RWPE1 (cell line): ENCODE data around the gene MARK2.

Experiments used
- CTCF ChIA-PET: fragments of 350-600 bp; sonication (Branson Sonifier 250); formaldehyde crosslinking; extraction: SDS; loops from one replicate; lab custom pipeline; 2021; lab: Yijun Ruan, JAX
- POLR2A ChIA-PET: fragments of 400-600 bp; formaldehyde crosslinking; extraction: SDS; loops from one replicate; lab custom pipeline; 2020; ENCODE audit warnings: antibody characterized with exemption; ENCODE audit not compliant: low non-redundant PET; lab: Yijun Ruan, JAX
- DNase-seq: peaks from one replicate; pipeline ENCODE4 v3.0.0; 2012; ENCODE audit warnings: low spot score
- H3K27ac ChIP-seq: fragments of 450-650 bp; 2 replicates; pipeline ENCODE4 v1.5.1; 2017
- CTCF ChIP-seq: fragments of 450-650 bp; conservative IDR thresholded peaks from 2 replicates; pipeline ENCODE4 v1.5.1; 2017; ENCODE audit warnings: low read depth, mild to moderate bottlenecking

MARK2 gene

DNA sequence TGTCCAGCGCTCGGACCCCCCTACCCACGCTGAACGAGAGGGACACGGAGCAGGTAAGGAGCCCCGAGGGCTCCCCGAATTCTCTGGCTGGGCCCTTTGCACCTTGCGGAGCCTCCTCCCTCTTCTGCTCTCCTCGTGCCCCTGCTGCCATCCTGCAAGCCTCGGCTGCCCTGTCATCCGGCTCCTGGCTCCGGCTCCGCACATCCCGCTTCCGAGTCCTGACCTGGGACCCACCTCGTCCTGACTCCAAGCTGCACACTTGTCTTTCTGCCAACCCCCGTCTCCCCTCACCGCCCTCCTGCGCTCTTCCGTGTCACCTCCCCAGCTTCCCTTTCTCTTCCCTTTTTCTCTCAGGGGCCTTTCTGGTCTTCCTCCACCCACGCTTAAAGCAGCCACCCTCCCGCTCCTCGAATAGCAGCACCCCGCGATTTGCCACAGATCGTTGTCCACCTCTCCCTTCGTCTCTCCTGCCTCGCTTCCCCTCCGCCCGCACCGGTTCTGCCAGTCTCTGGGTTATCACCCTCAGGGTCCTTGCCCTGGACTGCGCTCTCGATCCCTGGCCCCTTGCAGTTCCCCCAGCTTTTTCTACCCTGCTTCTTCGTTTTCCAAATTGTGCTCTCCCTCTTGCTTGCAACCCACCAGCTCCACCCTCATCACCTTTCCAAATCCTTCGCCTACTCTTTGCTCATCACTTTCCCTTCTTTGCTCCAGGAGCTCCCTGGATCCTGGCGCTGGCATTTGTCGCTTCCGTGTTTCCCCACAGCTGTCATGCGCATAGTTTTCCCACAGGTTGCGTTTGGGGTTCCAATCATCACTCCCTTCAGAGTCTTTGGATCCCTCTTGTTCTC is 822 bp downstream of the MARK2 start:
- peak overlapping the region; percentile 88 for H3K27ac ChIP-seq
- no peak for TF ChIP-seq CTCF
- ChIA-PET POLR2A (interaction anchor here (0.6 to 1.0 kb wide), 2 partner anchors 29 to 66 kb away, joined by 3 read pairs; no protein-coding TSS in a partner anchor), CTCF (interaction anchor here (0.8 to 5.4 kb wide), 3 partner anchors 67 to 106 kb away, joined by 3 to 48 read pairs (median 3); no protein-coding TSS in a partner anchor)
- no peak for DNase-seq

DNA sequence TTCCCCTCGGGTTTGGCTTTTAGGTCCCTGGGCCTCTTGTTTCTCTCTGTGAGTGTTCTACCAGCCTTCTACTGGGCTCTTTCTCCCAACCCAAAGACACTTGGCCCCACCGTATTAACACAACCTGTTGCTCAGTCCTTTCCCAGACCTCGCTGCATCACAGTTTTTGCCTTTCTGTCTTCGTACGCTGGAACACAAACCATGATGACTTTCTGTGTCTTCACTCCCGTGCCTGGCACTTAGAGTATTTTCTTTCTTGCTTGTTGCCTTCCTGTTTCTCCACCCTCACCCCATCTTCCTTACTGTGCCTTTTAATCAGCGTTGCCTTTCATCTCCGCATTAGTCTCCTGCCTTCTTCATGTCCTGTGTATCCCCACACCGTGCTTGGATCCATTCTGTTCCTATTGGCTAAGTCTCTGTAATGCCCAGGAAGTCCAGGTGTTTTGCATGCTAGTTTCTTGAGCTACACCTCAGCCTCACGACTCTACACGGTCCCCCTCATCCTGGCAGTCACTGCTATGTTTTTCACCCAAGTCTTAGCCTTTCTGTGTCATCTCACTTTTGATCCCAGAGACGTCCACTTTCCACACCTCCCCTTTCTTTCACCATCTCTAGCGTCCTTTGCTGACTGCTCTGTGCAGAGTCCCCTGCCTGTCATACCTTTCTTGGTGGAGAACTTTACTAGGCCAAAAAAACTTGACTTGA is 1.6 kb downstream of the MARK2 start:
- no peak for TF ChIP-seq CTCF
- POLR2A ChIA-PET = interaction anchor here (1.0 kb wide), 1 partner anchor 28 kb away, joined by 3 read pairs; no protein-coding TSS in a partner anchor
- CTCF ChIA-PET = no interaction called here
- no peak for DNase-seq
- peak overlapping the region; percentile 88 for H3K27ac ChIP-seq

DNA sequence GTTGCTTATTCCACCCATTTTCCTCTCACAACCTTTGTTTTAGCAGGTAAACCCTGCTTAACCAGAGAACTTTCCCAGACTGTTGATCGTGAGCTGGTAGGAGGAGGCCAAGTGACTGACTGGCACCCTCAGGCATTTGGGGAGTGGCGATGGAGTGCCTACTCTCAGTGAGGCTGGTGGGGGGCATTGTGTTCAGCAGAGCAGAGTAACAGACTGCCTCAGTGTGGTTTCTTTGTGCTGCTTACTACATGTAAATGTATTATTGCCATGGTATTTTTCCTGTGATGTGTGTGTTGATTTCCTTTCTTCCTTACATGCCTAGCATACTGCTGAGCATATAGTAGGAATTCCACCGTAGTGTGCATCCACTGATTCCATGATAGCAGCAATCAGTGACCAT is 2.6 kb downstream of the MARK2 start:
- POLR2A ChIA-PET = no interaction called here
- DNase-seq = peak; percentile 44
- TF ChIP-seq CTCF = no peak
- CTCF ChIA-PET = interaction anchor here (0.6 kb wide), 1 partner anchor 206 kb away, joined by 3 read pairs; no protein-coding TSS in a partner anchor
- H3K27ac ChIP-seq = peak overlapping the region; percentile 43; the same call in 1 of the 2 replicates

GRCh38 chr11:63843041-63843440 is 4.1 kb downstream of the MARK2 start:
- ChIA-PET POLR2A (interaction anchor here (0.5 to 0.6 kb wide), 2 partner anchors 35 to 1169 kb away, joined by 4 to 6 read pairs; no protein-coding TSS in a partner anchor), CTCF (interaction anchor here (0.6 to 1.1 kb wide), 2 partner anchors 102 to 158 kb away, joined by 3 read pairs; no protein-coding TSS in a partner anchor)
- no peak for TF ChIP-seq CTCF
- 0 out of 2 replicates have a peak overlapping the region, but pooled peaks have one; percentile 33 for H3K27ac ChIP-seq
- no peak for DNase-seq

GRCh38 chr11:63844836-63845235 is 5.9 kb downstream of the MARK2 start:
- ChIA-PET CTCF (interaction anchor here (1.0 kb wide), 1 partner anchor 77 kb away, joined by 3 read pairs; the partner anchor contains the start of gene ZFTA), POLR2A (interaction anchor here (0.8 kb wide), 1 partner anchor 12 kb away, joined by 3 read pairs; no protein-coding TSS in a partner anchor)
- DNase-seq = no peak
- peak overlapping the region; percentile 59 for H3K27ac ChIP-seq
- no peak for TF ChIP-seq CTCF

- ChIA-PET CTCF (interaction anchor here (1.0 kb wide), 1 partner anchor 77 kb away, joined by 3 read pairs; the partner anchor contains the start of gene ZFTA), POLR2A (interaction anchor here (0.8 kb wide), 1 partner anchor 12 kb away, joined by 3 read pairs; no protein-coding TSS in a partner anchor)
- TF ChIP-seq CTCF = no peak
- peak overlapping the region; percentile 59 for H3K27ac ChIP-seq
- peak; percentile 36 for DNase-seq
These were observed 6.4 kb downstream of the MARK2 start for GRCh38 chr11:63845303-63845702.
